Measurements from ENCODE around the gene CCNB3.
"Not testable (repeated sequence)": the region's sequence is repeated elsewhere in the genome, so short reads cannot be mapped to it uniquely, and the experiment has no call there.

The CCNB3 gene

GRCh38 chrX:50200907-50201306 lies 3.7 kb upstream of the CCNB3 start, which contains the start of gene AKAP4:
TSS of gene AKAP4 (minus strand) at chrX:50201007. CDS start at chrX:50200889, 118 bp downstream.
- no peak for TF ChIP-seq CTCF (IDR thresholded peaks at IDR 0.05; ENCODE audit: borderline replicate concordance, insufficient read depth, low read depth, low read length)

GRCh38 chrX:50202539-50202938 lies 2.0 kb upstream of the CCNB3 start:
- no peak overlapping the region for H3K4me3 ChIP-seq (ENCODE audit: low read depth, low read length)
- TF ChIP-seq CTCF (IDR thresholded peaks at IDR 0.05; ENCODE audit: borderline replicate concordance, insufficient read depth, low read depth, low read length), result no peak

More at GRCh38 chrX:50200907-50201306, 3.7 kb upstream of the CCNB3 start, which contains the start of gene AKAP4:
- H3K4me3 ChIP-seq (ENCODE audit: low read depth, low read length), result no peak within 1 kb of the TSS

GRCh38 chrX:50206753-50207152 lies 2.2 kb downstream of the CCNB3 start:
- no peak for TF ChIP-seq CTCF (IDR thresholded peaks at IDR 0.05; ENCODE audit: borderline replicate concordance, insufficient read depth, low read depth, low read length)
- H3K4me3 ChIP-seq (ENCODE audit: low read depth, low read length), result no peak overlapping the region

- peak; percentile 40; the same call in 1 of the 2 replicates for TF ChIP-seq CTCF (IDR thresholded peaks at IDR 0.05; ENCODE audit: borderline replicate concordance, insufficient read depth, low read depth, low read length)
- no peak overlapping the region for H3K4me3 ChIP-seq (ENCODE audit: low read depth, low read length)
These were observed 6.9 kb downstream of the CCNB3 start for GRCh38 chrX:50211510-50211909.

- no peak overlapping the region for H3K4me3 ChIP-seq (ENCODE audit: low read depth, low read length)
- no peak for TF ChIP-seq CTCF (IDR thresholded peaks at IDR 0.05; ENCODE audit: borderline replicate concordance, insufficient read depth, low read depth, low read length)
These were observed 76.7 kb downstream of the CCNB3 start for GRCh38 chrX:50281253-50281652.

- H3K4me3 ChIP-seq (ENCODE audit: low read depth, low read length), result no peak overlapping the region
- TF ChIP-seq CTCF (IDR thresholded peaks at IDR 0.05; ENCODE audit: borderline replicate concordance, insufficient read depth, low read depth, low read length), result no peak
These were observed 122.7 kb downstream of the CCNB3 start for GRCh38 chrX:50327235-50327634.

- not testable (repeated sequence) for H3K4me3 ChIP-seq (ENCODE audit: low read depth, low read length)
These were observed 128.1 kb downstream of the CCNB3 start for GRCh38 chrX:50332668-50333067.

- TF ChIP-seq CTCF (IDR thresholded peaks at IDR 0.05; ENCODE audit: borderline replicate concordance, insufficient read depth, low read depth, low read length), result no peak
- H3K4me3 ChIP-seq (ENCODE audit: low read depth, low read length), result no peak overlapping the region
These were observed 128.7 kb downstream of the CCNB3 start for GRCh38 chrX:50333308-50333707.

Data from GM12875 (cell line).